ENCODE results near the gene HLA-DPB1. TPM values are rescaled to one million over a fixed set of nuclear protein-coding genes. Genes with fewer than 3 reads are reported as not detected.
A peak's percentile ranks its signal among the peaks of the same experiment; 100 is the strongest.
"Not testable (repeated sequence)": the region's sequence is repeated elsewhere in the genome, so short reads cannot be mapped to it uniquely, and the experiment has no call there.

The HLA-DPB1 gene
- polyA plus RNA-seq (ENCODE audit: insufficient read depth in 1 of 5, insufficient read length in 5 of 5, low replicate concordance in 1 of 5): 10 to 100 TPM; 20.2 to 28.5 (median 25.6) TPM
- long read RNA-seq, donor 1, transcript HLA-DPB1-211 (6 exons, 1,560 nt): major isoform, 9 of 27 reads
- long read RNA-seq, donor 1, partial matches to known transcripts: 15 of 27 reads
- long read RNA-seq, donor 1, other reads (novel, unspliced or antisense): 0 of 27 reads
- long read RNA-seq, donor 2, partial matches to known transcripts: 13 of 15 reads
- long read RNA-seq, donor 2, other reads (novel, unspliced or antisense): 0 of 15 reads
- long read RNA-seq, donor 3, transcript HLA-DPB1-211 (6 exons, 1,560 nt): major isoform, 6 of 24 reads
- long read RNA-seq, donor 3, partial matches to known transcripts: 16 of 24 reads
- long read RNA-seq, donor 3, other reads (novel, unspliced or antisense): 0 of 24 reads
- long read RNA-seq, donor 4, partial matches to known transcripts: 9 of 13 reads
- long read RNA-seq, donor 4, other reads (novel, unspliced or antisense): 0 of 13 reads
- long read RNA-seq, donor 5, transcript HLA-DPB1-211 (6 exons, 1,560 nt): major isoform, 7 of 23 reads
- long read RNA-seq, donor 5, partial matches to known transcripts: 15 of 23 reads
- long read RNA-seq, donor 5, other reads (novel, unspliced or antisense): 0 of 23 reads
- long read RNA-seq, donor 6, transcript HLA-DPB1-211 (6 exons, 1,560 nt): major isoform, 12 of 53 reads
- long read RNA-seq, donor 6, partial matches to known transcripts: 37 of 53 reads
- long read RNA-seq, donor 6, other reads (novel, unspliced or antisense): 0 of 53 reads
- long read RNA-seq, donor 7, transcript HLA-DPB1-211 (6 exons, 1,560 nt): major isoform, 12 of 28 reads
- long read RNA-seq, donor 7, partial matches to known transcripts: 14 of 28 reads
- long read RNA-seq, donor 7, other reads (novel, unspliced or antisense): 0 of 28 reads
- long read RNA-seq, donor 8: 0 reads

- DNase-seq: peak in 1 of 2 donors; percentile 29
These were observed at the start of gene HLA-DPB1 for GRCh38 chr6:33075568-33076405. Gene HLA-DPB1 (plus strand): TSS chr6:33075990. CDS start chr6:33076042, 52 bp downstream.

- no peak for DNase-seq
These were observed 47.5 kb upstream of the HLA-DPB1 start for GRCh38 chr6:33028220-33028849.

GRCh38 chr6:33029328-33030184 is 46.2 kb upstream of the HLA-DPB1 start:
- DNase-seq: no peak

- DNase-seq: no peak
These were observed 45.5 kb upstream of the HLA-DPB1 start for GRCh38 chr6:33030245-33030644.

GRCh38 chr6:33034554-33034953 is 41.2 kb upstream of the HLA-DPB1 start:
- DNase-seq: no peak

GRCh38 chr6:33036535-33036934 is 39.3 kb upstream of the HLA-DPB1 start:
- no peak for DNase-seq

- no peak for DNase-seq
These were observed 35.6 kb upstream of the HLA-DPB1 start for GRCh38 chr6:33040157-33040556.

- no peak for DNase-seq
These were observed 26.3 kb upstream of the HLA-DPB1 start for GRCh38 chr6:33049323-33050013.

- no peak for DNase-seq
These were observed 25.6 kb upstream of the HLA-DPB1 start for GRCh38 chr6:33050014-33050810.

GRCh38 chr6:33052627-33053026 is 23.2 kb upstream of the HLA-DPB1 start:
- no peak for DNase-seq

GRCh38 chr6:33053230-33053629 is 22.6 kb upstream of the HLA-DPB1 start:
- no peak for DNase-seq

- DNase-seq: no peak
These were observed 18.3 kb upstream of the HLA-DPB1 start for GRCh38 chr6:33057222-33058150.

GRCh38 chr6:33061987-33062386 is 13.8 kb upstream of the HLA-DPB1 start:
- DNase-seq: peak in 1 of 2 donors; percentile 16

- not testable (repeated sequence) for DNase-seq
These were observed 12.4 kb upstream of the HLA-DPB1 start for GRCh38 chr6:33063435-33063834.

- DNase-seq: no peak
These were observed 11.1 kb upstream of the HLA-DPB1 start for GRCh38 chr6:33064723-33065122.

- no peak for DNase-seq
These were observed 10.5 kb upstream of the HLA-DPB1 start for GRCh38 chr6:33065312-33065711.

GRCh38 chr6:33066917-33067521 is 8.8 kb upstream of the HLA-DPB1 start:
- no peak for DNase-seq

All from right lung (tissue), 10 donors.